ENCODE results near the gene ZC3H15.
"Not testable (repeated sequence)": the region's sequence is repeated elsewhere in the genome, so short reads cannot be mapped to it uniquely, and the experiment has no call there.

Gene ZC3H15

GRCh38 chr2:186493564-186494085, 7.6 kb downstream of the ZC3H15 start:
- DNase-seq (ENCODE audit: low read depth in 2 of 2), result no peak

DNA sequence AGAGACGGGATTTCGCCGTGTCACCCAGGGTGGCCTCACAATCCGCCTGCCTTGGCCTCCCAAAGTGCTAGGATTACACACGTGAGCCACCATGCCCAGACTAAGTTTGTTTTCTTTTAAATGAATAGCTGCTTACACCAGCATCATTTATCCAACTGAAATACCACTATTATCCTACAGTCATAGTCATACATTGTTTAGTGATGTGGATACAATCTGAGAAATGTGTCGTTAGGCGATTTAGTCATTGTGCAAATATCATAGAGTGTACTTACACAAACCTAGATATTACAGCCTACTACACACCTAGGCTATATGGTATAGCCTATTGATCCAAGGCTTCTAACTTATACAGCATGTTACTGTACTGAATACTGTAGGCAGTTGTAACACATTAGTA, 10.3 kb downstream of the ZC3H15 start:
- DNase-seq (ENCODE audit: low read depth in 2 of 2), result no peak

DNA sequence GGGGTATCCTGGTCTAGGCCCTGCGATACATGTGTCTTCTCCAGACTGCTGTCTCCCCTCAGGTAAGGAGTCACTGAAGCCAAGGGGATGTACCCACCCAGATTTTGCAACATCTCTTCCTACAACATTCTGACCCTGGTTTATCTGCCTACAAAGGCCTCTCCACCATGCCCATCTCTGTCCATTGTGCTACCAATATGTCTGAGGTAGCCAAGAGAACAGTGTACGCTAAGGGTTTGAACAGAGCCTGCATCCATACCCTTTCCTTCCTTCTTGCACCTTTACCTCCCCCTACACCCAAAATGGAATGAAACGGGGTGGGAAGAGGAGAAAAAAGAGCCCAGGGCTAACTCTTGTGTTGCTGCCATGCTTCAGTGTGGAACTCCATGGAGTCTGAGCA, 11.9 kb downstream of the ZC3H15 start:
- DNase-seq (ENCODE audit: low read depth in 2 of 2), result no peak

- DNase-seq (ENCODE audit: low read depth in 2 of 2), result no peak
Measured at GRCh38 chr2:186498834-186499233, 12.8 kb downstream of the ZC3H15 start.

DNA sequence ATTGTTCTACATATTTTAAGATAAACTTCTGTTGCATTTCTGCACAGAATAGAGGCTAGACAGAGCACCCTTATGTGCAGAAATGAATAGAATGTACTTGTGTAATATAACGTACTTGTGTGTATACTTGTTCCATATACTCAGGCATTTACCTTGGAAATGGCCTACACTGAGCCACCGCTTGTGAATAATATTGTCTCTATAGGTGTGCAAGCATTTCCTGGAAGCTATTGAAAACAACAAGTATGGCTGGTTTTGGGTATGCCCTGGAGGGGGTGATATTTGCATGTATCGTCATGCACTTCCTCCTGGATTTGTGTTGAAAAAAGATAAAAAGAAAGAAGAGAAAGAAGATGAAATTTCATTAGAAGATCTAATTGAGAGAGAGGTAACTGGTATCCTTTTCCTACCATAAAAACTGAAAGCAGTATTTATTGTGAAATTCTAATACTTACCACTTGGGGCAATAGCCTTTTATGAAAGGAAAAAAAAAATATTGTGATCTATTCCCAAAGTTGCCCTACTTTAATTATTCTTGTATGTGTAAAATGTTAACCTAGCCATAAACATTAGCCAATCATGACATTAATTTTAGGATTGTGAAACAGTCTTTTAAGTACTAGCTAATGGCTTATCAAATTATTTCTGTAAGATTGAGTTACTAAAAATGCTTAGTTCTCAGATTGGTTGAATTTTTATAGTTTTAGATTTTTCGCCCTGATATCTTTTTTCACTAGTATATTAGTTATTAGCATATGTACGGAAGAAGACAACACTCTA, 18.0 kb downstream of the ZC3H15 start:
- no peak for DNase-seq (ENCODE audit: low read depth in 2 of 2)

- no peak for DNase-seq (ENCODE audit: low read depth in 2 of 2)
Measured at GRCh38 chr2:186508263-186508662, 22.2 kb downstream of the ZC3H15 start.

DNA sequence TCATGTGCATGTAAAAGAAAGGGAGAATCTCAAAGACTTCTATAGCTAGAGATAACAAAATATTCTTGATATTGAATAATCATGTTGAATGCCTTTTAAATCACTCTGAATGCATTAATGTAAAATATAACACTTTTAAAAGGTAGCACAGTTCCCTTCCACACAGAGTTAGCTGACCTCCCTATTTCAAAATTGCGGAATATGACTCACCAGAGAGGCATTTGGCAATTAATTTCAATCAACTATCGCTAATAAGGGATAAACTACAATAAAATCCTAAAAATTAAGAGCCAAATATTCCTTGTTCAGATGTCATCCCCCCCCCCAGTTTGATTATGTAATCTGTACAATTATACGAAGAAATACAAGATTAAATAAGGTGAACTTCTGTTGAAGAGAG, 29.3 kb downstream of the ZC3H15 start:
- DNase-seq (ENCODE audit: low read depth in 2 of 2), result no peak

DNA sequence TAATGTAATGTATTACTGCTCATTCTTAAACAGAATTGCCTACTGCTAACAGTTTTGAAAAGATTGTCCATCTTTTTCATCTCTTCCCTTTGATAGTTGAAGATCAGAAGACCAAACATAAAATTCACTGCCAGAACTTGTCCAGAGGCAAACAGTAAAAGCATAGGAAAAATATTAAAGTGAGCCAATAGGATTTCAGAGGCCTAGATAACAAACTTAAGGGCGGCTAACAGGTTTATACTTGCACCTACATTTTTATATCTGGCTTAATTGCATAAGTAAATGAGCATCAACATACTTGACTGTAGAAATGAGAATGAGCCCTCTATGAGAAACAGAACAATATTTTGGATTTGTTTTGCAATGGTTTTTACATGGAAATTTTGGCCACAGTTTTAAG, 30.3 kb downstream of the ZC3H15 start:
- DNase-seq (ENCODE audit: low read depth in 2 of 2), result no peak

- no peak for DNase-seq (ENCODE audit: low read depth in 2 of 2)
Measured at GRCh38 chr2:186517090-186517489, 31.0 kb downstream of the ZC3H15 start.

DNA sequence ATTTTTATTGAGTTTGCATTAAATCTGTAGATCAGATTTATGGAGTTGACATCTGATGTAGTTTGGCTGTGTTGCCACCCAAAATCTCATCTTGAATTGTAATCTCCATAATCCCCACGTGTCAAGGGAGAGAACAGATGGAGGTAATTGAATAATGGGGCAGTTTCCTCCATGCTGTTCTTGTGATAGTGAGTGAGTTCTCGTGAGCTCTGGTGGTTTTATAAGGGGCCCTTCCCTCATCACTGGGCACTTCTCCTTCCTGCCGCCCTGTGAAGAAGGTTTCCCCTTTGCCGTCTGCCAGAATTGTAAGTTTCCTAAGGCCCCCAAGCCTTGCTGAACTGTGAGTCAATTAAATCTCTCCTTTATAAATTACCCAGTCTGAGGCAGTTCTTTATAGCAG, 32.2 kb downstream of the ZC3H15 start:
- DNase-seq (ENCODE audit: low read depth in 2 of 2), result no peak

GRCh38 chr2:186518945-186519344, 32.9 kb downstream of the ZC3H15 start:
- DNase-seq (ENCODE audit: low read depth in 2 of 2), result no peak

- not testable (repeated sequence) for DNase-seq (ENCODE audit: low read depth in 2 of 2)
Measured at GRCh38 chr2:186521570-186522153, 35.6 kb downstream of the ZC3H15 start.

DNA sequence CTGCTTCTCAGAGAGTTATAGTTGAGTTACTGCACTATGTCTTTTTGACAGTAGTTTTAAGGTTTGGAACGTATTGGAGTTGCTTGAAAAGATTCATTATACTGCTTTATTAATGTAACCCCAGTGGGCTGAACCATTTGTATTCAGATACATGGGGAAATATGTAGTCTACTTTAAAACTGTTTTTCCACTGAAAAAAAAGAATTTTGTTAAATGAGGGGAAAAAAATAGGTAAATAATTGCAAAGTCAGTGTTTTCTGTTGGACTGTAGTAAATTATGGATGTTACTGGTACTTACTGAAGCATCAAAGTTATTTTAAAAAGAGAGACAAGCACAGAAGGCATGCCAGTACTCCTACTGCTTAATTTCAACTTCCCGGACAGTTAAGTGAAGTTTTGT, 36.4 kb downstream of the ZC3H15 start:
- no peak for DNase-seq (ENCODE audit: low read depth in 2 of 2)

- no peak for DNase-seq (ENCODE audit: low read depth in 2 of 2)
Measured at GRCh38 chr2:186523791-186524190, 37.7 kb downstream of the ZC3H15 start.

GRCh38 chr2:186526281-186526680, 40.2 kb downstream of the ZC3H15 start:
- DNase-seq (ENCODE audit: low read depth in 2 of 2), result no peak

GRCh38 chr2:186530314-186530713, 44.3 kb downstream of the ZC3H15 start:
- DNase-seq (ENCODE audit: low read depth in 2 of 2), result no peak

DNA sequence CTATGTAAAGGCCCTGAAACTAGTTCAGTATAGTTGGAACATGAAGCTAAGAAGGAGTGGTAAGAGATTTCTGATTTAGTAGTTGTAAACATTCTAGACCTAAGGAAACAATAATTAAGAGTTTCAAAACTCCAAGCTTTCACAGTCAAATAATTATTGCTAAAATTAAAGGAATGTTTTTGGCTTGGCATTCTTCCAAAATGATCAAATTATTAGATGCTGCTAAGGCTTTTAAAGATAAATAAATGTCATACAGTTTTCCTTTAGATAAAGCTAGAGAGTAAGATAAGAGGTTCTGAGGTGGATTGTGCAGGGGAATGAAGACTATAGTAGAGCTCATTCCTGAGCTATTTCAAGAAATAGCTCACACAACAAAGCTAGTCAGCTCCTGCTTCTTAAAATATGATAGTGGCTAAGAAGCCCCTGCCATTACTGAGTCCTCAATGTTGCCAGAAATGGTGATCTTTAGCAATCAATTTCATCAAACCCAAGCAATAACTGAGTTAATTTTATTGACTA, 45.3 kb downstream of the ZC3H15 start:
- no peak for DNase-seq (ENCODE audit: low read depth in 2 of 2)

DNA sequence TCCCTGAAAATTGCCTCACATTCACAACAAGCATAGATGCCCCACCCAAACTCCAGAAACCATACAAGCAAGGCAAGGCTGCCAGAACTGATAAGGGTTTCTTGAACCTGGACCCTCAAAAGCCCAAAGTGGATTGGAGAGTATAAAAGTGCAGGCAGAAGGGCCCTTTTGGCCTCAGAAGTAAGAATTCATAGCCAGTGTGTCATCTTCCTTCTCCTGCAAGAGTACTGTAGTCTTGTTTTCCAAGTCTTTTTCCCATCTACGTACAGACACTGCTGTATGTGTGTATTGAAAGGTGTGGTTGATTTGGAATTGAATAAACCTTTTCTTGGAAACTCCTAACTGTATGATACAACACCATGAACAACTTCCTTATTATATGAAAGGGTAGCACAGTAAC, 46.8 kb downstream of the ZC3H15 start:
- DNase-seq (ENCODE audit: low read depth in 2 of 2), result no peak

- no peak for DNase-seq (ENCODE audit: low read depth in 2 of 2)
Measured at GRCh38 chr2:186533717-186534116, 47.7 kb downstream of the ZC3H15 start.

GRCh38 chr2:186534406-186534805, 48.3 kb downstream of the ZC3H15 start:
- no peak for DNase-seq (ENCODE audit: low read depth in 2 of 2)

DNA sequence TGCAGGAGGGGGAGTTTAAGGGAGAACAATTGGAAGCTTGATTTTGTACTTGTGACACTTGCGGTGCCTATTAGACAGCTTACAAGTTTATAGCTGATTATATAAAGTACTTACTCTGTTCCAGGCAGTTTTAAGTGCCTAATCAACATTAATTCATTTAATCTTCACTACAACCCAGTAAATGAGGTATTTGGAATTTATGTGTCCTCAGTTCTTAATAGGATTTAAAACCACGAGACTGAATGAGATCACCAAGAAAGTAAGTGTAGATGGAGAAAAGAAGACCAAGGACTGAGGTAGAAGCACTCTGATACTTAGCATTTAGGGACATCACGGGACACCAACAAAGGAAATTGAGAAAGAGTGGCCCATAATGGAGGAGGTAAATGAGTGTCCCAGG, 49.8 kb downstream of the ZC3H15 start:
- DNase-seq (ENCODE audit: low read depth in 2 of 2), result no peak

DNA sequence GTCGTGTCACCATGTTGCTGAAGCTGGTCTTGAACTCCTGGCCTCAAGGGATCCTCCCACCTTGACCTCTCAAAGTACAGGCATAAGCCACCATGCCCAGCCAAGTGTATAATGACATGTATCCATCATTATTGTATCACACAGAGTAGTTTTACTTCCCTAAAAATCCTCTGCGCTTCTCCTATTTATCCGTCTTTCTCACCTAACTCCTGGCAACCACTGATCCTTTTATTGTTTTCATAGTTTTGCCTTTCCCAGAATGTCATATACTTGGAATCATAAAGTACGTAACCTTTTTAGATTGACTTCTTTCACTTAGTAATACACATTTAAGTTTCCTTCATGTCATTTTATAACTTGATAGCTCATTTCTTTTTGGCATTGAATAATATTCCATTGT, 51.0 kb downstream of the ZC3H15 start:
- no peak for DNase-seq (ENCODE audit: low read depth in 2 of 2)

DNA sequence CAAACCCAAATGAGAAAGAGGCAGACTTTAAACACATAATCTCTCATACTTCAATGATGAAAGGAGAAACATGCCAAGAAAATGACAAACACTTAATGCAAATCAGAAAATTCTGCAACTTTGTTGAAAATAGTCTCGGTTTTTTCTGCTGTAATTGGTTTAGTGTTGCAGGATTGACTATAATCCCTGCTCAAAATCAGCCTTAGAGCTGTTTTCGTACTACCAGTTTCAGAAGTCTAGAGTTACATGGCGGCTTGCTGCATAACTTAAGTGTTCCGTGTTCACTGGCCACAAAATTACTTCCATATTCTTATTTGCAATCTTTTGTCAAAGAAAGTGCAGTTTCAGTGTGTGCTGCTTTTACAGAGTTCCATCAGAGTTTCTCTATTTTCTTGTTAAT, 54.9 kb downstream of the ZC3H15 start:
- no peak for DNase-seq (ENCODE audit: low read depth in 2 of 2)

Measured in stimulated activated CD4-positive, alpha-beta T cell treated with anti-CD3 and anti-CD28 coated beads, Interleukin-12 subunit alpha, Interleukin-12 subunit beta, amount 100 ng/mL, for 24 hours (primary cell).